Measurements from ENCODE around the gene NUBP1. TPM values are rescaled to one million over a fixed set of nuclear protein-coding genes. Genes with fewer than 3 reads are reported as not detected.

The NUBP1 gene
- total and polyA plus RNA-seq, 9 donors, result 27.0 to 34.0 (median 30.2) TPM

GRCh38 chr16:10745841-10746240 is 2.2 kb downstream of the NUBP1 start:
- Histone ChIP-seq H3K9me3 (replicated peaks; ENCODE audit: control insufficient read depth, low read depth, low read length) (no peaks in the 10 kb centered on the region), H3K4me1 (ENCODE audit: control insufficient read depth, insufficient read depth, low read length) (peaks cover 25% of the 10 kb centered on the region), H3K27me3 (ENCODE audit: control insufficient read depth, insufficient read depth, low read length) (no peaks in the 10 kb centered on the region), H3K4me3 (ENCODE audit: low read length) (no peak overlapping the region), H3K36me3 (ENCODE audit: control insufficient read depth, insufficient read depth, low read length) (peaks cover 37% of the 10 kb centered on the region), H3K27ac (ENCODE audit: low read length) (peak overlapping the region; percentile 59)
- peak; percentile 26 for DNase-seq
- WGBS (ENCODE audit: insufficient coverage), result 88% methylated on average over 1 of the region's 2 CpGs

DNA sequence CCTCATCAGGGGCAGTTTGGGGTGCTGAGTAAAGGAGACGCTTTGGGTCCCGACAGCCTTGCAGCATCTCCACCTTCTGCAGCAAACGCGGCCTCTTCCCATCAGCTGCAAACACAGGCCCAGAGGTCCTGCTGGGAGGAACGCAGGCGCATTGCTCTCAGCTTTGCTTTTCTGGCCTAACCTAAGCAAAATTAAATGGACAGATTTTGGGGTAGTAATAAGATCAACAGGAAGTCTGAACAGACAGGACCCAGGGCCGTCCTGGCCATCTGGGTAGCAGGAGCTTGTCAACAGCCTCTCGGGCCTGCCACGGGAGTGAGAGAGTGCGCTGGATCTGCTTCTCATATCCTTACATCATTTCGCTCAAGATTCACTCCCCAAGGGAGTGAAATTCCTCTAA is 7.2 kb downstream of the NUBP1 start:
- peaks cover 72% of the 10 kb centered on the region for H3K36me3 ChIP-seq (ENCODE audit: control insufficient read depth, insufficient read depth, low read length)
- peaks cover 6% of the 10 kb centered on the region for H3K4me1 ChIP-seq (ENCODE audit: control insufficient read depth, insufficient read depth, low read length)
- 80% methylated on average over 3 of the region's 11 CpGs for WGBS (ENCODE audit: insufficient coverage)

GRCh38 chr16:10751291-10751697 is 7.7 kb downstream of the NUBP1 start:
- peaks cover 75% of the 10 kb centered on the region for H3K36me3 ChIP-seq (ENCODE audit: control insufficient read depth, insufficient read depth, low read length)
- DNase-seq, result no peak
- H3K9me3 ChIP-seq (replicated peaks; ENCODE audit: control insufficient read depth, low read depth, low read length), result no peaks in the 10 kb centered on the region
- H3K27ac ChIP-seq (ENCODE audit: low read length), result no peak overlapping the region
- no peaks in the 10 kb centered on the region for H3K27me3 ChIP-seq (ENCODE audit: control insufficient read depth, insufficient read depth, low read length)
- 75% methylated on average over 9 of the region's 13 CpGs for WGBS (ENCODE audit: insufficient coverage)
- no peak overlapping the region for H3K4me3 ChIP-seq (ENCODE audit: low read length)
- peaks cover under 1% of the 10 kb centered on the region for H3K4me1 ChIP-seq (ENCODE audit: control insufficient read depth, insufficient read depth, low read length)

More for the DNA sequence above, 7.2 kb downstream of the NUBP1 start:
- peak overlapping the region; percentile 42 for H3K27ac ChIP-seq (ENCODE audit: low read length)
- no peak for DNase-seq
- no peaks in the 10 kb centered on the region for H3K9me3 ChIP-seq (replicated peaks; ENCODE audit: control insufficient read depth, low read depth, low read length)
- H3K4me3 ChIP-seq (ENCODE audit: low read length), result no peak overlapping the region
- H3K27me3 ChIP-seq (ENCODE audit: control insufficient read depth, insufficient read depth, low read length), result no peaks in the 10 kb centered on the region

- 90% methylated on average over 6 of the region's 10 CpGs for WGBS (ENCODE audit: insufficient coverage)
- Histone ChIP-seq H3K4me1 (ENCODE audit: control insufficient read depth, insufficient read depth, low read length) (no peaks in the 10 kb centered on the region), H3K4me3 (ENCODE audit: low read length) (no peak overlapping the region), H3K27ac (ENCODE audit: low read length) (no peak overlapping the region), H3K9me3 (replicated peaks; ENCODE audit: control insufficient read depth, low read depth, low read length) (no peaks in the 10 kb centered on the region), H3K27me3 (ENCODE audit: control insufficient read depth, insufficient read depth, low read length) (no peaks in the 10 kb centered on the region), H3K36me3 (ENCODE audit: control insufficient read depth, insufficient read depth, low read length) (peaks cover 76% of the 10 kb centered on the region)
- DNase-seq, result peak; percentile 84
Observed at GRCh38 chr16:10752843-10753523, 9.3 kb downstream of the NUBP1 start.

DNA sequence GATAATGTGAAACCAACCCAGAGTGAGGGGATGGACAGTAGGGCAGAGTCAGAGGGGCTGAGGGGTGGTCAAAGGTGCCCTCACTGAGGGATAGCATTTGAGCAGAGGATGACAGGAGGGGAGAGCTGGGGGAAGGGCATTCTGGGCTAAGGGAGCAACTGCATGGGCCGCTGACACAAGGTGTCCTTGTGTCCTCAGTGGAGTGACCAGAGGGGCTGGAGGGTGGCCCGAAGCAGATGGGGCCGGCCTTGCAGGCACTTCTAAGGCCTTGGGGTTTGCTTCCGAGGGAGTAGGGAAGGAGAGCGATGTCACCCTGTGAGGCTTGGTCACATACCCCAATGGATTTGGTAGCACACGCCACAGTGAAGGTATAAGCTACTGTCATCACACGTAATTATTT is 10.0 kb downstream of the NUBP1 start:
- WGBS (ENCODE audit: insufficient coverage), result 91% methylated on average over 3 of the region's 7 CpGs
- peaks cover 77% of the 10 kb centered on the region for H3K36me3 ChIP-seq (ENCODE audit: control insufficient read depth, insufficient read depth, low read length)
- no peaks in the 10 kb centered on the region for H3K4me1 ChIP-seq (ENCODE audit: control insufficient read depth, insufficient read depth, low read length)
- no peak overlapping the region for H3K4me3 ChIP-seq (ENCODE audit: low read length)
- no peaks in the 10 kb centered on the region for H3K27me3 ChIP-seq (ENCODE audit: control insufficient read depth, insufficient read depth, low read length)
- no peak for DNase-seq
- H3K9me3 ChIP-seq (replicated peaks; ENCODE audit: control insufficient read depth, low read depth, low read length), result no peaks in the 10 kb centered on the region
- no peak overlapping the region for H3K27ac ChIP-seq (ENCODE audit: low read length)

GRCh38 chr16:10754941-10755340 is 11.3 kb downstream of the NUBP1 start:
- no peak for DNase-seq
- Histone ChIP-seq H3K27ac (ENCODE audit: low read length) (no peak overlapping the region), H3K27me3 (ENCODE audit: control insufficient read depth, insufficient read depth, low read length) (no peaks in the 10 kb centered on the region), H3K4me1 (ENCODE audit: control insufficient read depth, insufficient read depth, low read length) (no peaks in the 10 kb centered on the region), H3K4me3 (ENCODE audit: low read length) (no peak overlapping the region), H3K36me3 (ENCODE audit: control insufficient read depth, insufficient read depth, low read length) (peaks cover 79% of the 10 kb centered on the region), H3K9me3 (replicated peaks; ENCODE audit: control insufficient read depth, low read depth, low read length) (no peaks in the 10 kb centered on the region)
- 100% methylated on average over 1 of the region's 4 CpGs for WGBS (ENCODE audit: insufficient coverage)

DNA sequence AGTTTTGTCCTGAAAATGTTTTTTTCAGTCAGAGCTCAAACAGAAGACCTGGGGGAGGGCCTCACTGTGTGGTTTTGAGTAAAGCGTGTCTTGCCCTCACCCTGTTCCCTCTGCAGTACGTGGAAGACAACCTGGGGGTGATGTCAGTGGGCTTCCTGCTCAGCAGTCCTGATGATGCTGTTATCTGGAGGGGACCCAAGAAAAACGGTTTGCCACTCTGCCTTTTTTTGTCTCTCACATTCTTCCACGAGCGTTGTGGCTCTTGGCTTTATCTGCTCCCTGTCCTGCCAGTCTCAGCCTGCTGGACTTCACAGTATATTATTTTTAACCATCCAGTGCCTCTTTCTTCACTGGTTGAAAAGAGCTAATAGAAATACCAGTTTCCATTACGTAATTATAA is 12.9 kb downstream of the NUBP1 start:
- DNase-seq, result no peak
- Histone ChIP-seq H3K36me3 (ENCODE audit: control insufficient read depth, insufficient read depth, low read length) (peaks cover 82% of the 10 kb centered on the region), H3K4me1 (ENCODE audit: control insufficient read depth, insufficient read depth, low read length) (no peaks in the 10 kb centered on the region), H3K4me3 (ENCODE audit: low read length) (no peak overlapping the region), H3K9me3 (replicated peaks; ENCODE audit: control insufficient read depth, low read depth, low read length) (no peaks in the 10 kb centered on the region), H3K27me3 (ENCODE audit: control insufficient read depth, insufficient read depth, low read length) (no peaks in the 10 kb centered on the region), H3K27ac (ENCODE audit: low read length) (no peak overlapping the region)
- WGBS (ENCODE audit: insufficient coverage), result 80% methylated on average over 2 of the region's 6 CpGs

DNA sequence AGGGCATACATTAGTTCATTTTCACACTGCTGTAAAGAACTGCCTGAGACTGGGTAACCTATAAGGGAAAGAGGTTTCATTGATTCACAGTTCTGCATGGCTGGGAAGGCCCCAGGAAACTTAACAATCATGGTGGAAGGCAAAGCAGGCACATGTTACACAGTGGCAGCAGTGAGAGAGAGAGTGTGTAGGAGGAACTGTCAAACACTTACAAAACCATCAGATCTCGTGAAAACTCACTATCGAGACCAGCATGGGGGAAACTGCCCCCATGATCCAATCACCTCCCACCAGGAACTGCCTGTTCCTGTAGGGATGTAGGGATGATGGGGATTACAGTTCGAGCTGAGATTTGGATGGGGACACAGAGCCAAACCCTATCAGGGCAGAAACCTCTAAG is 17.2 kb downstream of the NUBP1 start:
- Histone ChIP-seq H3K9me3 (replicated peaks; ENCODE audit: control insufficient read depth, low read depth, low read length) (no peaks in the 10 kb centered on the region), H3K4me3 (ENCODE audit: low read length) (no peak overlapping the region), H3K27me3 (ENCODE audit: control insufficient read depth, insufficient read depth, low read length) (no peaks in the 10 kb centered on the region), H3K27ac (ENCODE audit: low read length) (no peak overlapping the region), H3K36me3 (ENCODE audit: control insufficient read depth, insufficient read depth, low read length) (peaks cover 86% of the 10 kb centered on the region), H3K4me1 (ENCODE audit: control insufficient read depth, insufficient read depth, low read length) (no peaks in the 10 kb centered on the region)
- no CpG with 5 or more reads among the region's 3 CpGs for whole genome bisulfite sequencing (ENCODE audit: insufficient coverage)
- no peak for DNase-seq

DNA sequence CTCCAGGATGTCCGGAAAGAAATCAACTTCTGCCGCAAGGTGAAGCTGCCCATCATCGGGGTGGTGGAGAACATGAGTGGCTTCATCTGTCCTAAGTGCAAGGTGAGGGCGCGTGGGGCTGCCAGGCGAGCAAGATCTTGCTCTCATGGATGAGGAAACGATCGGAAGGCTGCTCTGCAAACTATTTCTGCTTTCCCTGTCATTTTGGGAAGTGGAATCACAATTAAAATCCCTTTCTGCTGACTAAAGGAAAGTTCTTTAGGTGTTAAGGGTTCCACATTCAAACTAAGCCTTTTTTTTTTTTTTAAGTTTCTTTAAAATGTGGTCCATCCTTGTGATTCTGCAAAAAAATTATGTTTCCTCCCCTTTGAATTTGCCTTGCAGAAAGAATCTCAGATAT is 17.7 kb downstream of the NUBP1 start:
- WGBS (ENCODE audit: insufficient coverage), result 92% methylated on average over 8 of the region's 8 CpGs

GRCh38 chr16:10762336-10763016 is 18.8 kb downstream of the NUBP1 start:
- Histone ChIP-seq H3K27me3 (ENCODE audit: control insufficient read depth, insufficient read depth, low read length) (no peaks in the 10 kb centered on the region), H3K27ac (ENCODE audit: low read length) (no peak overlapping the region), H3K9me3 (replicated peaks; ENCODE audit: control insufficient read depth, low read depth, low read length) (no peaks in the 10 kb centered on the region), H3K4me3 (ENCODE audit: low read length) (no peak overlapping the region), H3K4me1 (ENCODE audit: control insufficient read depth, insufficient read depth, low read length) (no peaks in the 10 kb centered on the region), H3K36me3 (ENCODE audit: control insufficient read depth, insufficient read depth, low read length) (peaks cover 82% of the 10 kb centered on the region)
- 86% methylated on average over 28 of the region's 35 CpGs for WGBS (ENCODE audit: insufficient coverage)
- DNase-seq, result no peak

More for the DNA sequence above, 17.7 kb downstream of the NUBP1 start:
- Histone ChIP-seq H3K36me3 (ENCODE audit: control insufficient read depth, insufficient read depth, low read length) (peaks cover 86% of the 10 kb centered on the region), H3K27ac (ENCODE audit: low read length) (no peak overlapping the region), H3K4me1 (ENCODE audit: control insufficient read depth, insufficient read depth, low read length) (no peaks in the 10 kb centered on the region), H3K4me3 (ENCODE audit: low read length) (no peak overlapping the region), H3K9me3 (replicated peaks; ENCODE audit: control insufficient read depth, low read depth, low read length) (no peaks in the 10 kb centered on the region), H3K27me3 (ENCODE audit: control insufficient read depth, insufficient read depth, low read length) (no peaks in the 10 kb centered on the region)
- DNase-seq, result peak; percentile 38

Data from muscle of leg (tissue), 11 donors.